GM18499 (cell line): ENCODE results near the gene MAPKAP1.

Experiments
- ATAC-seq: cut with Tn5 transposase; IDR thresholded peaks from one replicate; pipeline ENCODE4 v1.9.1; 2021; ENCODE audit warnings: moderate number of reproducible peaks; ENCODE audit not compliant: insufficient read depth, unreplicated experiment

Gene MAPKAP1

GRCh38 chr9:125680445-125680844 lies 26.6 kb downstream of the MAPKAP1 start:
- ATAC-seq: no peak

- ATAC-seq: no peak
These were observed 27.3 kb downstream of the MAPKAP1 start for GRCh38 chr9:125679597-125680189.

- no peak for ATAC-seq
These were observed 31.7 kb downstream of the MAPKAP1 start for GRCh38 chr9:125674981-125675973.

GRCh38 chr9:125672876-125673275 lies 34.1 kb downstream of the MAPKAP1 start:
- ATAC-seq: no peak

GRCh38 chr9:125663127-125663526 lies 43.9 kb downstream of the MAPKAP1 start:
- no peak for ATAC-seq

- no peak for ATAC-seq
These were observed 46.5 kb downstream of the MAPKAP1 start for GRCh38 chr9:125660557-125660956.

GRCh38 chr9:125659954-125660353 lies 47.1 kb downstream of the MAPKAP1 start:
- ATAC-seq: no peak

GRCh38 chr9:125659201-125659840 lies 47.7 kb downstream of the MAPKAP1 start:
- no peak for ATAC-seq

GRCh38 chr9:125656560-125656959 lies 50.4 kb downstream of the MAPKAP1 start:
- no peak for ATAC-seq

- ATAC-seq: no peak
These were observed 51.2 kb downstream of the MAPKAP1 start for GRCh38 chr9:125655691-125656410.

GRCh38 chr9:125655066-125655633 lies 51.9 kb downstream of the MAPKAP1 start:
- ATAC-seq: no peak

- ATAC-seq: no peak
These were observed 52.9 kb downstream of the MAPKAP1 start for GRCh38 chr9:125654121-125654520.

GRCh38 chr9:125653325-125653724 lies 53.7 kb downstream of the MAPKAP1 start:
- no peak for ATAC-seq

GRCh38 chr9:125652759-125653158 lies 54.2 kb downstream of the MAPKAP1 start:
- no peak for ATAC-seq

- ATAC-seq: no peak
These were observed 54.8 kb downstream of the MAPKAP1 start for GRCh38 chr9:125652233-125652594.

- ATAC-seq: no peak
These were observed 55.3 kb downstream of the MAPKAP1 start for GRCh38 chr9:125651576-125652232.

GRCh38 chr9:125650271-125650737 lies 56.7 kb downstream of the MAPKAP1 start:
- ATAC-seq: peak; percentile 58

- ATAC-seq: no peak
These were observed 57.2 kb downstream of the MAPKAP1 start for GRCh38 chr9:125649826-125650225.

- no peak for ATAC-seq
These were observed 57.7 kb downstream of the MAPKAP1 start for GRCh38 chr9:125649315-125649714.

GRCh38 chr9:125648294-125648693 lies 58.7 kb downstream of the MAPKAP1 start:
- no peak for ATAC-seq
